Naive thymus-derived CD4-positive, alpha-beta T cell (primary cell): Measurements from ENCODE around the gene CFAP65. TPM values are rescaled to one million over a fixed set of nuclear protein-coding genes. Genes with fewer than 3 reads are reported as not detected.

Source experiments
- ATAC-seq: fragments of 150-1000 bp; cut with Tn5 transposase; 2 replicates; pipeline ENCODE4 v1.10.0; 2021; ENCODE audit warnings: mild to moderate bottlenecking, moderate library complexity
- CTCF ChIA-PET: fragments of 350-600 bp; sonication (Branson Sonifier 250); formaldehyde crosslinking; loops from one replicate; lab custom pipeline; 2021; ENCODE audit warnings: antibody characterized with exemption; lab: Charles Lee
- POLR2A ChIA-PET: fragments of 350-600 bp; sonication (Branson Sonifier 250); formaldehyde crosslinking; loops from one replicate; lab custom pipeline; 2021; ENCODE audit warnings: antibody characterized with exemption, inconsistent platforms; lab: Charles Lee
- DNase-seq, 9 donors: peaks; one replicate each; pipeline versions ENCODE4 v3.0.0 to v3.0.0-alpha.2; 2020 to 2022; ENCODE audit warnings: mixed read lengths in 1 of 9
- H3K27ac ChIP-seq: one replicate; pipeline ENCODE4 v1.7.0; 2013; ENCODE audit warnings: mild to moderate bottlenecking, low read depth, low read length, moderate library complexity
- H3K27me3 ChIP-seq, 2 donors: one replicate each; pipeline ENCODE4 v1.7.0; 2013; ENCODE audit warnings: low read length in 2 of 2, mild to moderate bottlenecking in 2 of 2, moderate library complexity in 2 of 2; ENCODE audit not compliant: control insufficient read depth in 2 of 2, insufficient read depth in 2 of 2
- H3K36me3 ChIP-seq, 3 experiments: 1 replicate in 2 of 3; 2 replicates in 1 of 3; pipeline ENCODE4 v1.7.0; 2013; ENCODE audit warnings: low read length in 3 of 3, mild to moderate bottlenecking in 3 of 3, moderate library complexity in 1 of 3; ENCODE audit not compliant: insufficient read depth in 3 of 3, control insufficient read depth in 2 of 3
- H3K4me1 ChIP-seq, 2 donors: one replicate each; pipeline ENCODE4 v1.7.0; 2013; ENCODE audit warnings: low read length in 2 of 2, mild to moderate bottlenecking in 2 of 2, moderate library complexity in 1 of 2; ENCODE audit not compliant: control insufficient read depth in 2 of 2, insufficient read depth in 2 of 2
- H3K4me3 ChIP-seq: 2 replicates; pipeline ENCODE4 v1.7.0; 2013; ENCODE audit warnings: mild to moderate bottlenecking, low read length
- H3K9me3 ChIP-seq, 3 experiments: 1 replicate in 2 of 3; 2 replicates in 1 of 3; pipeline ENCODE4 v1.7.0; 2013; ENCODE audit warnings: low read length in 3 of 3; ENCODE audit not compliant: control insufficient read depth in 2 of 3
- H3K27ac Mint-ChIP-seq, 9 donors: one replicate each; pipeline ENCODE4 v1.8.0; 2020 to 2022; ENCODE audit warnings: mixed read lengths in 9 of 9, mild to moderate bottlenecking in 8 of 9, moderate library complexity in 5 of 9, inconsistent platforms in 2 of 9
- H3K27me3 Mint-ChIP-seq, 5 donors: one replicate each; pipeline ENCODE4 v1.8.0; 2021 to 2022; ENCODE audit warnings: mixed read lengths in 5 of 5, mild to moderate bottlenecking in 1 of 5
- H3K36me3 Mint-ChIP-seq, 5 donors: one replicate each; pipeline ENCODE4 v1.8.0; 2020 to 2022; ENCODE audit warnings: mixed read lengths in 5 of 5, mild to moderate bottlenecking in 3 of 5, inconsistent platforms in 1 of 5
- H3K4me1 Mint-ChIP-seq, 7 donors: one replicate each; pipeline ENCODE4 v1.8.0; 2020 to 2022; ENCODE audit warnings: mixed read lengths in 7 of 7, mild to moderate bottlenecking in 3 of 7, inconsistent platforms in 1 of 7
- H3K4me3 Mint-ChIP-seq, 10 donors: one replicate each; pipeline ENCODE4 v1.8.0; 2020 to 2022; ENCODE audit warnings: mild to moderate bottlenecking in 10 of 10, mixed read lengths in 10 of 10, moderate library complexity in 6 of 10, inconsistent platforms in 2 of 10
- H3K9me3 Mint-ChIP-seq, 11 donors: one replicate each; pipeline ENCODE4 v1.8.0; 2020 to 2022; ENCODE audit warnings: mixed read lengths in 11 of 11, mild to moderate bottlenecking in 4 of 11, inconsistent platforms in 1 of 11, moderate library complexity in 1 of 11
- intact Hi-C, 2 donors: fragments of 100-400 bp; cut with micrococcal nuclease; formaldehyde crosslinking; loops; one replicate each; pipeline ENCODE4 v1.15.1; 2023
- polyA plus RNA-seq, 2 donors: library from polyadenylated mRNA; unstranded; fragments of 300-500 nt; fragmentation: Illumina TruSeq; gene quantifications; one replicate each; pipeline ENCODE4 v1.2.3, GENCODE V29; 2021
- total RNA-seq, 6 experiments: library from RNA in 5 of 6; stranded (reverse) in 5 of 6; gene quantifications; 1 replicate in 5 of 6; 2 replicates in 1 of 6; pipeline ENCODE4 v1.2.3 and lab custom pipeline; 2021 to 2026

Gene CFAP65
- total and polyA plus RNA-seq, 7 experiments from 2014 or later: not detected

DNA sequence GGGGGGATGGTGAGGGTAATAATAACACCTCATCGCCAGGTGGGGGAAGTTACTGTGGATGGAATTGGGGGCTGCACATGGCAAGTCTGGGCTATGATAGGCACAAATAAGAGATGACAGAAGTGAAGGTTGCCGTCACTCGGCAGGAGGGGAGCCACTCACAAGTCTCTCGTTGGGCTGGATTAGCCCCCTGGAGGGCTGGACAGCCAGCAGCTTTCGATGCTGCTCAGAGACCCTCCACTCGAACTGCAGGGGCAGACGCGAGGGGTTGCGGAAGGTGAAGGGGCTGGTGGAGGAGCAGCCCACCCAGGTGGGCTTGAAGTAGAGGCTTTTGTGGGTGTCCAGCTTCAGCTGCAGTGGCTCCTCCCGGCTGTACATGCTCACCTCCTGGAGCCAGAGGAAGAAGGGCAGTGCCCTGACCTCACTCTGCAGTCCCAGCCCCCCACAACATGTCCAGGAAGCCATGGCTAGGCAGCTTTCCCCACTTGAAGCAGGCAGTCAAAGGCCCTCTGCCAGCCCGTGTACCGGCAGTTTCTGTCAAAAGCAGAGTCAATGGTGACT, 18.2 kb downstream of the CFAP65 start:
- Histone ChIP-seq H3K9me3 (no peaks in the 10 kb centered on the region), H3K4me1 (no peaks in the 10 kb centered on the region), H3K36me3 (no peaks in the 10 kb centered on the region), H3K4me3 (no peak overlapping the region), H3K27me3 (no peaks in the 10 kb centered on the region), H3K27ac (no peak overlapping the region)
- Mint-ChIP-seq H3K9me3 (no peaks in the 10 kb centered on the region), H3K4me3 (no peak overlapping the region), H3K4me1 (no peaks in the 10 kb centered on the region), H3K36me3 (no peaks in the 10 kb centered on the region), H3K27me3 (peaks cover 0 to 11% (median 1%) of the 10 kb centered on the region in 5 donors), H3K27ac (no peak overlapping the region)
- ChIA-PET POLR2A (no interaction called here), CTCF (no interaction called here)
- intact Hi-C loops: no loop called here
- DNase-seq (no peak), ATAC-seq (no peak)

DNA sequence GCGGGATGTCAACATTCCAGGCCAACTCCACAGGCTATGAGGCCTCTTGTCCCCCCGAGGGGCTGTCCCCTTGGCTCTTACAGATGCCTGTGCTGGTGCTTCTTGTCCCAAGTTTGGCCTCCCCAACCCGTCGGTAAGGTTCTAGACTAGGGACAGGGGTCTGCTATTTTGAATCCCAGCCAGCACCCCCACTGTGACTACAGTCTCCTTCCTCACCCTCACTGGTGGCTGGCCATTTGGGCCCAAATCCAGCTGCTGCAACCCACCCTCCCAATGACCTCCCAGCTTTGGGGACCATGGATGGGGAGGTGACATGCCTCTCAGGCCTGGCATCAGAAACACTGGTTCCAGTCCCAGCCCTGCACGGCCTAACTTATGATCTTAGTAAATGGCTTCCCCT, 18.7 kb downstream of the CFAP65 start:
- intact Hi-C loops: no loop called here
- Mint-ChIP-seq H3K27me3 (peaks cover 0 to 11% (median 1%) of the 10 kb centered on the region in 5 donors), H3K4me1 (no peaks in the 10 kb centered on the region), H3K36me3 (no peaks in the 10 kb centered on the region), H3K27ac (no peak overlapping the region), H3K4me3 (no peak overlapping the region), H3K9me3 (no peaks in the 10 kb centered on the region)
- no peak for DNase-seq
- ChIA-PET CTCF (no interaction called here), POLR2A (no interaction called here)
- H3K4me3 ChIP-seq: no peak overlapping the region
- H3K4me1 ChIP-seq: no peaks in the 10 kb centered on the region
- no peak overlapping the region for H3K27ac ChIP-seq
- no peaks in the 10 kb centered on the region for H3K27me3 ChIP-seq
- no peak for ATAC-seq
- H3K36me3 ChIP-seq: no peaks in the 10 kb centered on the region
- no peaks in the 10 kb centered on the region for H3K9me3 ChIP-seq

DNA sequence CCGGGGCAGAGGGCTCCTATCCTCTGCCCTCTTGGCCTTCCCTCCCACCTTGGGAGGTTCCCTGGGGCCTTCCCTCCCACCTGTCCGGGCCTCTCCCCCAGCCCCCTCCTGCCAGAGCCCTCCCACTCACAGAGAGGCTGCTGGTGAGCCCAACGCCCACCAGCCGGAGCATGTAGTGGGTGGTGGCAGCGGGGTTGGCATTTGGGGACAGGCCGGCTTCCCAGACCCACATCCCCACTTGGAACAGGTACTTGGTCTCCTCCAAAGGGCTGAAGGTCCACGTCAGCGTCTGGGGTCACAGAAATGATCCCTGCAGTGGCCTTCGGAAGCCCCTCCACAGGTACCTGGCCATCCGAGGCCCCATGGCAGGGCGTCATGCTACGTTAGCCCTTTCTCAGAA, 19.3 kb downstream of the CFAP65 start:
- no peak overlapping the region for H3K27ac ChIP-seq
- intact Hi-C loops: no loop called here
- CTCF ChIA-PET: no interaction called here
- H3K4me3 Mint-ChIP-seq: no peak overlapping the region
- POLR2A ChIA-PET: no interaction called here
- H3K36me3 ChIP-seq: no peaks in the 10 kb centered on the region
- peaks cover 0 to 11% (median 1%) of the 10 kb centered on the region in 5 donors for H3K27me3 Mint-ChIP-seq
- no peaks in the 10 kb centered on the region for H3K9me3 Mint-ChIP-seq
- H3K4me1 ChIP-seq: no peaks in the 10 kb centered on the region
- H3K27ac Mint-ChIP-seq: no peak overlapping the region
- DNase-seq (no peak), ATAC-seq (no peak)
- no peaks in the 10 kb centered on the region for H3K4me1 Mint-ChIP-seq
- no peaks in the 10 kb centered on the region for H3K27me3 ChIP-seq
- no peaks in the 10 kb centered on the region for H3K36me3 Mint-ChIP-seq
- H3K9me3 ChIP-seq: no peaks in the 10 kb centered on the region
- no peak overlapping the region for H3K4me3 ChIP-seq

DNA sequence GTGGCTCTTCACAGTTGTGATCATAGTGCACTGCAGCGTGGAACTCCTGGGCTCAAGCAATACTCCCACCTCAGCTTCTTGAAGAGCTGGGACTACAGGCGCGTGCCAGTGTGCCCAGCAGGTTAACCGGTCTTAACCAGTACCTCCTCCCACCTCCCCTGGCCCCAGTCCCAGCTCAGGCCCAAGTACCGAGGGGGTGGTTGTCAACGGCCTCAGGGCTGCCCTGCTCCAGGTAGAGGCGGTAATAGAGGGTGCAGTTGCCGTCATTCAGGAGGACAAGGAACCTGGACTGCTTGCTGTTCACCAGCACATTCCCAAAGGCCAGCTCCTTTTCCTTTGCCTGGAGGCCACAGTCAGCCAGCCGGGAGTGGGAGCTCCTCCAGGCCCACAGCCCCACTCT, 19.7 kb downstream of the CFAP65 start:
- Mint-ChIP-seq H3K27ac (peak overlapping the region in 1 of 9 donors; percentile 25), H3K36me3 (no peaks in the 10 kb centered on the region), H3K4me3 (no peak overlapping the region), H3K4me1 (no peaks in the 10 kb centered on the region), H3K9me3 (peaks cover 0 to 2% (median 0%) of the 10 kb centered on the region in 11 donors), H3K27me3 (peaks cover 0 to 15% (median 1%) of the 10 kb centered on the region in 5 donors)
- Histone ChIP-seq H3K27me3 (no peaks in the 10 kb centered on the region), H3K27ac (no peak overlapping the region), H3K9me3 (no peaks in the 10 kb centered on the region), H3K4me1 (no peaks in the 10 kb centered on the region), H3K36me3 (no peaks in the 10 kb centered on the region), H3K4me3 (no peak overlapping the region)
- no peak for DNase-seq
- ChIA-PET CTCF (no interaction called here), POLR2A (no interaction called here)
- no peak for ATAC-seq
- intact Hi-C loops: no loop called here

DNA sequence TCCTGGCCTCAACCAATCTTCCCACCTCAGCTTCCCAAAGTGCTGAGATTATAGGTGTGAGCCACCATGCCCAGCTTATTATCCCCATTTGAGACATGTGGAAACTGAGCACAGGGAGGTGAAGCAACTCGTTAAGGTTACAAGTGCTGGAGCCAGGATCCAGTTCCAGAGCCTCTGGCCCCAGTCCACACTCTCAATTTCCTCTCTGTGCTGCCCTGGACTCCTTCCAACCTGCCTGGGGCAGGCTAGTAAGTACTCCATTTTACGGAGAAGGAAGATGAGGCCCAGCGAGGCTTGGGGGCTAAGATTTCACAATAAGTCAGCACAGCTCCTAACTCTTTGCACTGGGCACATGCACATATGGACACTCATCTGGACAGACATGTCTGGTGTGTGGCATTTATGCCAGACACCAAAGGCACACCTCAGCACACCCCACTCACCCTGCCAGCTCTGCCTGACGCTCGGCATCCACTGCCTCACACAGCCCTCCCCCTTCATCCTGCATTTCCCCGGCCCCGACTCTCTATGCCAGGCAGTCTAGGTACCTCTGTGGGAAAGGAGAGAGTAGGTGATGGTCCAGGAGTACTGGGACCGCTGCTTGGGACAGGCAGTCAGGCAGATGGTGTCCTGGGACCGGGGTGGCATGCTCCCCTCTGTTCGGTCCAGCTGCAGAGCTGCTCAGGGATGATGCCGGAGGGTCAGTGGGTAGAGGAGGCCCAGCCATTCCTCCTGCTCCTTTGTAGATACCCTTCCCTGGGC, 20.5 kb downstream of the CFAP65 start:
- H3K27me3 ChIP-seq: no peaks in the 10 kb centered on the region
- POLR2A ChIA-PET: no interaction called here
- no peaks in the 10 kb centered on the region for H3K36me3 Mint-ChIP-seq

DNA sequence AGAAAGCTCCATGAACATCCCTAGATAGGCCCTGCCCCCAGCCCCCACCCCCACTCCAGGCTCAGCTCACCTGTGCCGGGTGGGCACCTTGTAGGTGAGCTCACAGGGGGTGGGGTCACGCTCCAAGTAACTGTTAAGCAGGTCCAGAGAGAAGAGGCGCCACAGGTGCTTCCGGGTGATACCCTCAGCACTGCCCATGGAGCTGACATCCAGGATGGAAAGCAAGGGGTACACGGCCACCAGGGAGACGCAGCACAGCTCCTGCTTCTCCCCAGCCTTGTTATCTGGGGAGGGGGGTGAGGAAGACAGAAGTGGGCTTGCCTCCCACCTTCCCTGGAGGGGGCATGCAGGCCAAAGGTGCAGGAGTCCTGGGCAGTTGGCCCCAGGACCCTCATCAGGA, 21.9 kb downstream of the CFAP65 start:
- H3K9me3 ChIP-seq: no peaks in the 10 kb centered on the region
- H3K4me1 ChIP-seq: no peaks in the 10 kb centered on the region
- ATAC-seq (no peak), DNase-seq (no peak)
- H3K36me3 ChIP-seq: no peaks in the 10 kb centered on the region
- ChIA-PET POLR2A (no interaction called here), CTCF (no interaction called here)
- H3K27ac Mint-ChIP-seq: no peak overlapping the region
- H3K36me3 Mint-ChIP-seq: no peaks in the 10 kb centered on the region
- H3K27me3 ChIP-seq: no peaks in the 10 kb centered on the region
- H3K27me3 Mint-ChIP-seq: peaks cover 1 to 17% (median 8%) of the 10 kb centered on the region in 5 donors
- H3K4me1 Mint-ChIP-seq: no peaks in the 10 kb centered on the region
- no peak overlapping the region for H3K4me3 ChIP-seq
- intact Hi-C loops: no loop called here
- no peak overlapping the region for H3K27ac ChIP-seq
- no peak overlapping the region for H3K4me3 Mint-ChIP-seq
- peaks cover 0 to 3% (median 0%) of the 10 kb centered on the region in 11 donors for H3K9me3 Mint-ChIP-seq

More for the DNA sequence above, 20.5 kb downstream of the CFAP65 start:
- Mint-ChIP-seq H3K27me3 (peaks cover 0 to 17% (median 1%) of the 10 kb centered on the region in 5 donors), H3K27ac (no peak overlapping the region), H3K4me3 (no peak overlapping the region), H3K9me3 (peaks cover 0 to 3% (median 0%) of the 10 kb centered on the region in 11 donors), H3K4me1 (no peaks in the 10 kb centered on the region)
- Histone ChIP-seq H3K4me1 (no peaks in the 10 kb centered on the region), H3K4me3 (no peak overlapping the region), H3K9me3 (no peaks in the 10 kb centered on the region), H3K36me3 (no peaks in the 10 kb centered on the region), H3K27ac (no peak overlapping the region)
- no peak for ATAC-seq
- DNase-seq: no peak
- intact Hi-C loops: no loop called here
- CTCF ChIA-PET: no interaction called here

DNA sequence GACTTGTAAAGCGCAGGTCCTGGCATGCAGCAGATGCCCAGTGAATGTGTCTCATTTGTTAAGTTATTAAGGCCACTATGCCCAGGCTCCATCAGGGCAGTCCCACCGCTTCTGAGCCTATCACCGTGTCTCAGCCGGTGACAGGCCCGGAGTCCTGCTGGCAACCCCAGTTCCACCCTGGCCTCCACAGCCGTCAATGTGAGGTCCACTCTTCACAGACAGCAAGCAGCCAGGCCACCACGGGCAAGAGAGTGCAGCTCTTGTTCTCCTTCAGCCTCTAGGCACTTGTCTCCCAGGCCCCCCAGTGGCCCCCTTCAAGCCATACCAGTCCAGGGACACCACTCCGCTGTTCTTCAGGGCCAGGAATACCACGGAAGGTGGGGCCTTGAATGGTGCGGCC, 22.6 kb downstream of the CFAP65 start:
- Mint-ChIP-seq H3K9me3 (peaks cover 0 to 3% (median 0%) of the 10 kb centered on the region in 11 donors), H3K36me3 (no peaks in the 10 kb centered on the region), H3K27ac (no peak overlapping the region), H3K27me3 (peaks cover 1 to 25% (median 15%) of the 10 kb centered on the region in 5 donors), H3K4me3 (no peak overlapping the region), H3K4me1 (no peaks in the 10 kb centered on the region)
- no peaks in the 10 kb centered on the region for H3K4me1 ChIP-seq
- H3K4me3 ChIP-seq: no peak overlapping the region
- intact Hi-C loops: no loop called here
- DNase-seq (no peak), ATAC-seq (no peak)
- ChIA-PET POLR2A (no interaction called here), CTCF (interaction anchor here (0.5 kb wide), 1 partner anchor 61 kb away, joined by 3 read pairs; no protein-coding TSS in a partner anchor)
- no peaks in the 10 kb centered on the region for H3K36me3 ChIP-seq
- H3K9me3 ChIP-seq: no peaks in the 10 kb centered on the region
- no peak overlapping the region for H3K27ac ChIP-seq
- no peaks in the 10 kb centered on the region for H3K27me3 ChIP-seq
